MM.1S (cell line): ENCODE results near the gene FBXW11.

Experiments
- EZH2 ChIP-seq: fragments of 300-600 bp; sonication (generic); optimal IDR thresholded peaks from 2 replicates; pipeline ENCODE3; 2017; ENCODE audit warnings: low read depth, mild to moderate bottlenecking, antibody characterized with exemption, low read length, mixed read lengths
- EZH2phosphoT487 ChIP-seq: fragments of 300-600 bp; sonication (generic); IDR thresholded peaks from 2 replicates; pipeline ENCODE4 v1.6.1; 2018; ENCODE audit warnings: antibody characterized with exemption, low read length
- TF ChIP-seq, protein P1 (sequence below): fragments of 300-600 bp; sonication (generic); IDR thresholded peaks from 2 replicates; pipeline ENCODE4 v1.5.1; 2016; ENCODE audit warnings: antibody characterized with exemption, low read length, mixed read lengths

- TF ChIP-seq, protein P1, sequence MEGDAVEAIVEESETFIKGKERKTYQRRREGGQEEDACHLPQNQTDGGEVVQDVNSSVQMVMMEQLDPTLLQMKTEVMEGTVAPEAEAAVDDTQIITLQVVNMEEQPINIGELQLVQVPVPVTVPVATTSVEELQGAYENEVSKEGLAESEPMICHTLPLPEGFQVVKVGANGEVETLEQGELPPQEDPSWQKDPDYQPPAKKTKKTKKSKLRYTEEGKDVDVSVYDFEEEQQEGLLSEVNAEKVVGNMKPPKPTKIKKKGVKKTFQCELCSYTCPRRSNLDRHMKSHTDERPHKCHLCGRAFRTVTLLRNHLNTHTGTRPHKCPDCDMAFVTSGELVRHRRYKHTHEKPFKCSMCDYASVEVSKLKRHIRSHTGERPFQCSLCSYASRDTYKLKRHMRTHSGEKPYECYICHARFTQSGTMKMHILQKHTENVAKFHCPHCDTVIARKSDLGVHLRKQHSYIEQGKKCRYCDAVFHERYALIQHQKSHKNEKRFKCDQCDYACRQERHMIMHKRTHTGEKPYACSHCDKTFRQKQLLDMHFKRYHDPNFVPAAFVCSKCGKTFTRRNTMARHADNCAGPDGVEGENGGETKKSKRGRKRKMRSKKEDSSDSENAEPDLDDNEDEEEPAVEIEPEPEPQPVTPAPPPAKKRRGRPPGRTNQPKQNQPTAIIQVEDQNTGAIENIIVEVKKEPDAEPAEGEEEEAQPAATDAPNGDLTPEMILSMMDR = no peak
- no peak for TF ChIP-seq EZH2phosphoT487
- no peak for TF ChIP-seq EZH2
These were observed 141.0 kb downstream of the FBXW11 start for GRCh38 chr5:171865471-171865870.
